ENCODE results near the gene CDCA4. TPM values are rescaled to one million over a fixed set of nuclear protein-coding genes. Genes with fewer than 3 reads are reported as not detected.

Gene CDCA4
- polyA plus RNA-seq, 1 donor from 2014 or later: 5.4 TPM

GRCh38 chr14:105011312-105011990 is 9.4 kb downstream of the CDCA4 start:
- H3K9me2 ChIP-seq (ENCODE audit: insufficient read depth, low read length): no peaks in the 10 kb centered on the region
- H3K9me3 ChIP-seq (ENCODE audit: low read length): no peaks in the 10 kb centered on the region
- no peaks in the 10 kb centered on the region for H3K27me3 ChIP-seq (ENCODE audit: insufficient read depth, low read depth, low read length)
- H3K9ac ChIP-seq (ENCODE audit: low read length): no peak overlapping the region
- no peak overlapping the region for H3K4me2 ChIP-seq (ENCODE audit: low read length)
- H3K27ac ChIP-seq (ENCODE audit: low read length): no peak overlapping the region
- no peaks in the 10 kb centered on the region for H3K36me3 ChIP-seq (ENCODE audit: insufficient read depth, low read length)
- H3K79me2 ChIP-seq (replicated peaks; ENCODE audit: insufficient read depth, low read length): peaks cover 46% of the 10 kb centered on the region
- no peaks in the 10 kb centered on the region for H3F3A ChIP-seq (ENCODE audit: insufficient read depth, low read length, poor library complexity, severe bottlenecking)
- H4K20me1 ChIP-seq (ENCODE audit: insufficient read depth): no peaks in the 10 kb centered on the region
- H3K4me3 ChIP-seq (ENCODE audit: low read length): no peak overlapping the region
- no peak overlapping the region for H2AFZ ChIP-seq (ENCODE audit: low read depth, low read length)
- no peak for TF ChIP-seq EZH2 (IDR thresholded peaks at IDR 0.05; ENCODE audit: borderline replicate concordance, insufficient read depth, low read length, poor library complexity, severe bottlenecking)
- TF ChIP-seq TAF1 (IDR thresholded peaks at IDR 0.05; ENCODE audit: low read depth): no peak
- TF ChIP-seq, protein P1, sequence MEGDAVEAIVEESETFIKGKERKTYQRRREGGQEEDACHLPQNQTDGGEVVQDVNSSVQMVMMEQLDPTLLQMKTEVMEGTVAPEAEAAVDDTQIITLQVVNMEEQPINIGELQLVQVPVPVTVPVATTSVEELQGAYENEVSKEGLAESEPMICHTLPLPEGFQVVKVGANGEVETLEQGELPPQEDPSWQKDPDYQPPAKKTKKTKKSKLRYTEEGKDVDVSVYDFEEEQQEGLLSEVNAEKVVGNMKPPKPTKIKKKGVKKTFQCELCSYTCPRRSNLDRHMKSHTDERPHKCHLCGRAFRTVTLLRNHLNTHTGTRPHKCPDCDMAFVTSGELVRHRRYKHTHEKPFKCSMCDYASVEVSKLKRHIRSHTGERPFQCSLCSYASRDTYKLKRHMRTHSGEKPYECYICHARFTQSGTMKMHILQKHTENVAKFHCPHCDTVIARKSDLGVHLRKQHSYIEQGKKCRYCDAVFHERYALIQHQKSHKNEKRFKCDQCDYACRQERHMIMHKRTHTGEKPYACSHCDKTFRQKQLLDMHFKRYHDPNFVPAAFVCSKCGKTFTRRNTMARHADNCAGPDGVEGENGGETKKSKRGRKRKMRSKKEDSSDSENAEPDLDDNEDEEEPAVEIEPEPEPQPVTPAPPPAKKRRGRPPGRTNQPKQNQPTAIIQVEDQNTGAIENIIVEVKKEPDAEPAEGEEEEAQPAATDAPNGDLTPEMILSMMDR (IDR thresholded peaks at IDR 0.05; ENCODE audit: poor library complexity, severe bottlenecking): no peak
- TF ChIP-seq RAD21 (conservative IDR thresholded peaks at IDR 0.05): no peak
- no peak for TF ChIP-seq POLR2AphosphoS5 (IDR thresholded peaks at IDR 0.05)
- TF ChIP-seq, protein P2, sequence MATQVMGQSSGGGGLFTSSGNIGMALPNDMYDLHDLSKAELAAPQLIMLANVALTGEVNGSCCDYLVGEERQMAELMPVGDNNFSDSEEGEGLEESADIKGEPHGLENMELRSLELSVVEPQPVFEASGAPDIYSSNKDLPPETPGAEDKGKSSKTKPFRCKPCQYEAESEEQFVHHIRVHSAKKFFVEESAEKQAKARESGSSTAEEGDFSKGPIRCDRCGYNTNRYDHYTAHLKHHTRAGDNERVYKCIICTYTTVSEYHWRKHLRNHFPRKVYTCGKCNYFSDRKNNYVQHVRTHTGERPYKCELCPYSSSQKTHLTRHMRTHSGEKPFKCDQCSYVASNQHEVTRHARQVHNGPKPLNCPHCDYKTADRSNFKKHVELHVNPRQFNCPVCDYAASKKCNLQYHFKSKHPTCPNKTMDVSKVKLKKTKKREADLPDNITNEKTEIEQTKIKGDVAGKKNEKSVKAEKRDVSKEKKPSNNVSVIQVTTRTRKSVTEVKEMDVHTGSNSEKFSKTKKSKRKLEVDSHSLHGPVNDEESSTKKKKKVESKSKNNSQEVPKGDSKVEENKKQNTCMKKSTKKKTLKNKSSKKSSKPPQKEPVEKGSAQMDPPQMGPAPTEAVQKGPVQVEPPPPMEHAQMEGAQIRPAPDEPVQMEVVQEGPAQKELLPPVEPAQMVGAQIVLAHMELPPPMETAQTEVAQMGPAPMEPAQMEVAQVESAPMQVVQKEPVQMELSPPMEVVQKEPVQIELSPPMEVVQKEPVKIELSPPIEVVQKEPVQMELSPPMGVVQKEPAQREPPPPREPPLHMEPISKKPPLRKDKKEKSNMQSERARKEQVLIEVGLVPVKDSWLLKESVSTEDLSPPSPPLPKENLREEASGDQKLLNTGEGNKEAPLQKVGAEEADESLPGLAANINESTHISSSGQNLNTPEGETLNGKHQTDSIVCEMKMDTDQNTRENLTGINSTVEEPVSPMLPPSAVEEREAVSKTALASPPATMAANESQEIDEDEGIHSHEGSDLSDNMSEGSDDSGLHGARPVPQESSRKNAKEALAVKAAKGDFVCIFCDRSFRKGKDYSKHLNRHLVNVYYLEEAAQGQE (IDR thresholded peaks at IDR 0.05; ENCODE audit: borderline replicate concordance): no peak
- no peak for TF ChIP-seq MXI1 (conservative IDR thresholded peaks at IDR 0.05; ENCODE audit: poor library complexity, severe bottlenecking)
- TF ChIP-seq EP300 (conservative IDR thresholded peaks at IDR 0.05; ENCODE audit: poor library complexity, severe bottlenecking): no peak
- no peak for TF ChIP-seq SMC3 (conservative IDR thresholded peaks at IDR 0.05; ENCODE audit: poor library complexity)

- Histone ChIP-seq H3F3A (ENCODE audit: insufficient read depth, low read length, poor library complexity, severe bottlenecking) (no peaks in the 10 kb centered on the region), H4K20me1 (ENCODE audit: insufficient read depth) (no peaks in the 10 kb centered on the region), H3K4me2 (ENCODE audit: low read length) (no peak overlapping the region), H3K9ac (ENCODE audit: low read length) (no peak overlapping the region), H3K27ac (ENCODE audit: low read length) (no peak overlapping the region), H3K9me2 (ENCODE audit: insufficient read depth, low read length) (no peaks in the 10 kb centered on the region), H3K4me3 (ENCODE audit: low read length) (no peak overlapping the region), H3K27me3 (ENCODE audit: insufficient read depth, low read depth, low read length) (no peaks in the 10 kb centered on the region), H3K9me3 (ENCODE audit: low read length) (no peaks in the 10 kb centered on the region), H3K36me3 (ENCODE audit: insufficient read depth, low read length) (no peaks in the 10 kb centered on the region), H3K79me2 (replicated peaks; ENCODE audit: insufficient read depth, low read length) (peaks cover 40% of the 10 kb centered on the region), H2AFZ (ENCODE audit: low read depth, low read length) (no peak overlapping the region)
- TF ChIP-seq, protein P2 (IDR thresholded peaks at IDR 0.05; ENCODE audit: borderline replicate concordance): no peak
- no peak for TF ChIP-seq SMC3 (conservative IDR thresholded peaks at IDR 0.05; ENCODE audit: poor library complexity)
- TF ChIP-seq RAD21 (conservative IDR thresholded peaks at IDR 0.05): no peak
- no peak for TF ChIP-seq EP300 (conservative IDR thresholded peaks at IDR 0.05; ENCODE audit: poor library complexity, severe bottlenecking)
- no peak for TF ChIP-seq TAF1 (IDR thresholded peaks at IDR 0.05; ENCODE audit: low read depth)
- no peak for TF ChIP-seq EZH2 (IDR thresholded peaks at IDR 0.05; ENCODE audit: borderline replicate concordance, insufficient read depth, low read length, poor library complexity, severe bottlenecking)
These were observed 10.0 kb downstream of the CDCA4 start for GRCh38 chr14:105010891-105011291.

Data from neural cell (in vitro differentiated cells).